IMR-90 (cell line): ENCODE measurements around the gene ERVFRD-1. TPM values are rescaled to one million over a fixed set of nuclear protein-coding genes. Genes with fewer than 3 reads are reported as not detected.

Experiments
- ATAC-seq: fragments of 200-7000 bp; cut with Tn5 transposase; 2 replicates; pipeline ENCODE4 v1.9.1; 2020; ENCODE audit warnings: low read depth, mild to moderate bottlenecking, moderate library complexity
- BruUV-seq: library from RNA; stranded (reverse); fragments of 400-500 nt; replicated peaks from 2 replicates; lab custom pipeline; 2021; lab: Mats Ljungman, UMichigan
- CTCF ChIA-PET: fragments of 300-600 bp; formaldehyde crosslinking; extraction: SDS; loops from one replicate; lab custom pipeline; 2021; ENCODE audit warnings: antibody characterized with exemption; lab: Yijun Ruan, JAX
- POLR2A ChIA-PET: fragments of 300-600 bp; sonication (Branson Sonifier 250); formaldehyde crosslinking; loops from one replicate; lab custom pipeline; 2022; ENCODE audit warnings: antibody characterized with exemption; ENCODE audit not compliant: unreplicated experiment; lab: Charles Lee
- DNase-seq: peaks from one replicate; pipeline ENCODE4 v3.0.0; 2013
- H2AFZ ChIP-seq: replicated peaks from 2 replicates; pipeline ENCODE3; 2013; ENCODE audit warnings: low read length, mild to moderate bottlenecking; ENCODE audit not compliant: poor library complexity
- H2AK5ac ChIP-seq: 2 replicates; pipeline ENCODE4 v1.6.1; 2013; ENCODE audit warnings: low read depth, low read length, inconsistent platforms
- H2AK9ac ChIP-seq: replicated peaks from 2 replicates; pipeline ENCODE3; 2013; ENCODE audit warnings: mild to moderate bottlenecking, low read depth, low read length, moderate library complexity; ENCODE audit not compliant: poor library complexity
- H2BK120ac ChIP-seq: 2 replicates; pipeline ENCODE4 v1.6.1; 2013; ENCODE audit warnings: low read depth, low read length, inconsistent platforms
- H2BK15ac ChIP-seq: 3 replicates; pipeline ENCODE4 v1.6.1; 2013; ENCODE audit warnings: low read depth, low read length, inconsistent platforms
- H2BK20ac ChIP-seq: 2 replicates; pipeline ENCODE4 v1.6.1; 2013; ENCODE audit warnings: low read depth, mild to moderate bottlenecking, inconsistent platforms, low read length, moderate library complexity
- H2BK5ac ChIP-seq: 2 replicates; pipeline ENCODE4 v1.6.1; 2013; ENCODE audit warnings: mild to moderate bottlenecking, low read depth, low read length, inconsistent platforms; ENCODE audit not compliant: poor library complexity, severe bottlenecking
- H3K14ac ChIP-seq: replicated peaks from 2 replicates; pipeline ENCODE4 v1.6.1; 2013; ENCODE audit warnings: low read depth, low read length, inconsistent platforms
- H3K18ac ChIP-seq: 2 replicates; pipeline ENCODE4 v1.6.1; 2013; ENCODE audit warnings: low read depth, low read length, control low read depth
- H3K23ac ChIP-seq: 2 replicates; pipeline ENCODE4 v1.6.1; 2013; ENCODE audit warnings: low read depth, low read length, inconsistent platforms
- H3K27ac ChIP-seq: 2 replicates; pipeline ENCODE4 v1.5.1; 2013; ENCODE audit warnings: mild to moderate bottlenecking, control low read depth, low read length; ENCODE audit not compliant: insufficient read depth
- H3K27me3 ChIP-seq: 2 replicates; pipeline ENCODE4 v1.6.1; 2013; ENCODE audit warnings: low read length; ENCODE audit not compliant: control insufficient read depth, insufficient read depth
- H3K36me3 ChIP-seq: 2 replicates; pipeline ENCODE4 v1.6.1; 2013; ENCODE audit warnings: low read length, mixed read lengths; ENCODE audit not compliant: control insufficient read depth, insufficient read depth
- H3K4ac ChIP-seq: 2 replicates; pipeline ENCODE4 v1.6.1; 2013; ENCODE audit warnings: low read depth, low read length, inconsistent platforms
- H3K4me1 ChIP-seq: 2 replicates; pipeline ENCODE4 v1.6.1; 2013; ENCODE audit warnings: low read length, mixed read lengths; ENCODE audit not compliant: control insufficient read depth, insufficient read depth
- H3K4me2 ChIP-seq: 2 replicates; pipeline ENCODE4 v1.6.1; 2013; ENCODE audit warnings: low read depth, mild to moderate bottlenecking, control low read depth, low read length, moderate library complexity
- H3K4me3 ChIP-seq: 2 replicates; pipeline ENCODE4 v1.5.1; 2013; ENCODE audit warnings: low read depth, mild to moderate bottlenecking, control low read depth, low read length, moderate library complexity; ENCODE audit not compliant: insufficient read depth
- H3K56ac ChIP-seq: 2 replicates; pipeline ENCODE4 v1.6.1; 2013; ENCODE audit warnings: low read length, inconsistent platforms; ENCODE audit not compliant: insufficient read depth; ENCODE audit errors: extremely low read depth
- H3K79me1 ChIP-seq, 2 experiments: 2 replicates each; pipeline ENCODE4 v1.6.1; 2013; ENCODE audit warnings: low read length in 2 of 2, inconsistent platforms in 1 of 2, low read depth in 1 of 2
- H3K9ac ChIP-seq: 2 replicates; pipeline ENCODE4 v1.6.1; 2013; ENCODE audit warnings: low read depth, low read length, control low read depth
- H3K9me1 ChIP-seq: 2 replicates; pipeline ENCODE4 v1.6.1; 2013; ENCODE audit warnings: low read length, inconsistent platforms; ENCODE audit not compliant: insufficient read depth
- H3K9me3 ChIP-seq: 2 replicates; pipeline ENCODE4 v1.6.1; 2013; ENCODE audit warnings: low read length; ENCODE audit not compliant: control insufficient read depth, insufficient read depth
- H4K20me1 ChIP-seq: 2 replicates; pipeline ENCODE4 v1.6.1; 2013; ENCODE audit warnings: low read length, inconsistent platforms; ENCODE audit not compliant: insufficient read depth
- H4K5ac ChIP-seq: 2 replicates; pipeline ENCODE4 v1.6.1; 2013; ENCODE audit warnings: mild to moderate bottlenecking, low read depth, low read length, control low read depth
- H4K8ac ChIP-seq, 2 experiments: 2 replicates each; pipeline ENCODE4 v1.6.1; 2013; ENCODE audit warnings: low read depth in 2 of 2, low read length in 2 of 2, control low read depth in 1 of 2, inconsistent platforms in 1 of 2
- H4K91ac ChIP-seq: 2 replicates; pipeline ENCODE4 v1.6.1; 2013; ENCODE audit warnings: low read depth, low read length, inconsistent platforms; ENCODE audit not compliant: insufficient read depth
- CEBPB ChIP-seq: IDR thresholded peaks from 2 replicates; pipeline ENCODE4 v1.6.1; 2012; ENCODE audit warnings: low read depth, low read length, improper control_type of control experiment
- FOS ChIP-seq: fragments of 150-350 bp; IDR thresholded peaks from 2 replicates; pipeline ENCODE4 v1.6.1; 2016; ENCODE audit warnings: low read depth, low read length
- MAFK ChIP-seq: IDR thresholded peaks from 2 replicates; pipeline ENCODE4 v1.6.1; 2012; ENCODE audit warnings: low read depth, low read length, improper control_type of control experiment
- MXI1 ChIP-seq: IDR thresholded peaks from 2 replicates; pipeline ENCODE4 v1.6.1; 2012; ENCODE audit warnings: low read depth, mild to moderate bottlenecking, low read length, moderate library complexity, borderline replicate concordance
- NFE2L2 ChIP-seq: fragments of 150-350 bp; IDR thresholded peaks from 2 replicates; pipeline ENCODE4 v1.6.1; 2016; ENCODE audit warnings: low read depth, mild to moderate bottlenecking, low read length
- RAD21 ChIP-seq: IDR thresholded peaks from 2 replicates; pipeline ENCODE4 v1.6.1; 2012; ENCODE audit warnings: low read length, improper control_type of control experiment
- RFX5 ChIP-seq: IDR thresholded peaks from 2 replicates; pipeline ENCODE4 v1.8.0; 2012; ENCODE audit warnings: low read depth, mild to moderate bottlenecking, low read length, moderate library complexity
- dilution Hi-C: fragments of 300-500 bp; cut with HindIII; formaldehyde crosslinking; loops from one replicate; pipeline ENCODE4 v1.14.3; 2018; ENCODE audit warnings: low sequenced_read_pairs; ENCODE audit not compliant: unreplicated experiment
- in situ Hi-C: fragments of 300-500 bp; cut with MboI; formaldehyde crosslinking; loops from 3 replicates; pipeline ENCODE4 v1.14.3; 2019; ENCODE audit warnings: low sequenced_read_pairs, inconsistent platforms, mixed read lengths
- intact Hi-C: fragments of 100-400 bp; cut with micrococcal nuclease; formaldehyde crosslinking; loops from 2 replicates; pipeline ENCODE4 v1.10.0; 2022
- polyA plus RNA-seq, 3 experiments: library from polyadenylated mRNA; depleted of rRNA; stranded (reverse); fragments of >200 nt; gene quantifications; 2 replicates each; pipeline ENCODE4 v1.2.3, GENCODE V29; 2012; ENCODE audit warnings: low replicate concordance in 1 of 3
- total RNA-seq: library from RNA; depleted of rRNA; stranded (reverse); fragments of >200 nt; gene quantifications from 2 replicates; pipeline ENCODE4 v1.2.3, GENCODE V29; 2012
- TF ChIP-seq, protein P1 (sequence below): fragments of 150-350 bp; IDR thresholded peaks from 2 replicates; pipeline ENCODE4 v1.6.1; 2016; ENCODE audit warnings: low read depth, mild to moderate bottlenecking, low read length, moderate library complexity, borderline replicate concordance

Gene ERVFRD-1
- total and polyA plus RNA-seq, 2 of the 4 experiments (the other 2 are of a cell fraction): not detected

DNA sequence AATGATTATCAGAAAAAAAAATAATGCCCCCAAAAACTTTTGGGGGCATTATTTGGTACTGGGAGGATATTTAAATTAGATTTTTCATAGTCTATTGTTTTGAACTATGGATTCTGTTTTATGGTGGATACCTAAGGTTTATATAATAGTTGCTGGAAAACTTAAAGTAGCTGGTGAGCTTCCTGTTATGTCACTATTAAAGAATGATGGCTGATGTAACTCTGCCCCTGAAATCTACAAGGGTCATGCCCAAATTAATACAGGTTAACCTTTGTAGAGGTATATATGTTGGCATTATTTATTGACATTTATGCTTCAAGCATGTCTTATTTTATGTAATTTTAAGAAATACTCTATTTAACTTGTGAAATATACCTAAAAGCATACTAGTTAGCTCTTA, 25.3 kb upstream of the ERVFRD-1 start:
- no peak overlapping the region for H2BK120ac ChIP-seq
- no peak overlapping the region for H2AK9ac ChIP-seq
- dilution Hi-C loops: no loop called here
- no peak overlapping the region for H3K23ac ChIP-seq
- H4K20me1 ChIP-seq: peaks cover 13% of the 10 kb centered on the region; the same call in 1 of the 2 replicates
- no peak overlapping the region for H3K4ac ChIP-seq
- peaks cover 11% of the 10 kb centered on the region; the same call in 1 of the 2 replicates for H3K9me1 ChIP-seq
- H2BK5ac ChIP-seq: no peak overlapping the region
- ChIA-PET CTCF (interaction anchor here (0.6 to 1.1 kb wide), 3 partner anchors 13 to 359 kb away, joined by 3 read pairs; no protein-coding TSS in a partner anchor), POLR2A (interaction anchor here (0.6 kb wide), 1 partner anchor 60 kb away, joined by 3 read pairs; no protein-coding TSS in a partner anchor)
- no peak overlapping the region for H3K9ac ChIP-seq
- H3K4me2 ChIP-seq: no peak overlapping the region
- no peak overlapping the region for H3K4me3 ChIP-seq
- peaks cover 7% of the 10 kb centered on the region for H3K36me3 ChIP-seq
- BruUV-seq: no TSS peak
- H3K4me1 ChIP-seq: peaks cover 10% of the 10 kb centered on the region
- H3K14ac ChIP-seq: no peak overlapping the region
- H3K27ac ChIP-seq: no peak overlapping the region
- DNase-seq (no peak), ATAC-seq (no peak)
- TF ChIP-seq RFX5 (no peak), MXI1 (no peak), RAD21 (no peak), MAFK (no peak), NFE2L2 (no peak), CEBPB (no peak), FOS (no peak)
- TF ChIP-seq, protein P1, sequence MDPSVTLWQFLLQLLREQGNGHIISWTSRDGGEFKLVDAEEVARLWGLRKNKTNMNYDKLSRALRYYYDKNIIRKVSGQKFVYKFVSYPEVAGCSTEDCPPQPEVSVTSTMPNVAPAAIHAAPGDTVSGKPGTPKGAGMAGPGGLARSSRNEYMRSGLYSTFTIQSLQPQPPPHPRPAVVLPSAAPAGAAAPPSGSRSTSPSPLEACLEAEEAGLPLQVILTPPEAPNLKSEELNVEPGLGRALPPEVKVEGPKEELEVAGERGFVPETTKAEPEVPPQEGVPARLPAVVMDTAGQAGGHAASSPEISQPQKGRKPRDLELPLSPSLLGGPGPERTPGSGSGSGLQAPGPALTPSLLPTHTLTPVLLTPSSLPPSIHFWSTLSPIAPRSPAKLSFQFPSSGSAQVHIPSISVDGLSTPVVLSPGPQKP: no peak
- H2BK20ac ChIP-seq: no peak overlapping the region
- intact Hi-C loops: loop anchor here (5.0 kb wide), 1 partner anchor 45 kb away; the partner anchor contains the start of gene SMIM13
- H3K56ac ChIP-seq: no peak overlapping the region
- no peak overlapping the region for H2AK5ac ChIP-seq
- H4K91ac ChIP-seq: no peak overlapping the region
- H3K18ac ChIP-seq: no peak overlapping the region
- no peak overlapping the region for H4K8ac ChIP-seq
- H2AFZ ChIP-seq: no peak overlapping the region
- H3K9me3 ChIP-seq: no peaks in the 10 kb centered on the region
- no peak overlapping the region for H2BK15ac ChIP-seq
- H4K5ac ChIP-seq: no peak overlapping the region
- in situ Hi-C loops: no loop called here
- H3K27me3 ChIP-seq: no peaks in the 10 kb centered on the region
- peaks cover 15 to 59% of the 10 kb centered on the region in 2 experiments for H3K79me1 ChIP-seq
